Osteoblast (primary cell): ENCODE data around the gene PANK4. TPM values are rescaled to one million over a fixed set of nuclear protein-coding genes. Genes with fewer than 3 reads are reported as not detected.

ENCODE experiments used
- DNase-seq: peaks from one replicate; pipeline ENCODE4 v3.0.0; 2011; ENCODE audit warnings: low spot score, mixed read lengths; ENCODE audit not compliant: insufficient read length; ENCODE audit errors: missing footprints
- H2AFZ ChIP-seq: 2 replicates; pipeline ENCODE4 v1.6.0; 2011; ENCODE audit warnings: mild to moderate bottlenecking, low read length
- H3K27ac ChIP-seq: 2 replicates; pipeline ENCODE4 v1.5.1; 2011; ENCODE audit warnings: mild to moderate bottlenecking, low read depth, low read length, moderate library complexity
- H3K27me3 ChIP-seq: 2 replicates; pipeline ENCODE4 v1.6.0; 2012; ENCODE audit warnings: mild to moderate bottlenecking, control low read depth, inconsistent platforms, low read length, moderate library complexity; ENCODE audit not compliant: insufficient read depth
- H3K36me3 ChIP-seq: 2 replicates; pipeline ENCODE4 v1.5.1; 2011; ENCODE audit warnings: mild to moderate bottlenecking, low read length, control low read depth, moderate library complexity; ENCODE audit not compliant: insufficient read depth
- H3K4me1 ChIP-seq: 2 replicates; pipeline ENCODE4 v1.5.1; 2011; ENCODE audit warnings: mild to moderate bottlenecking, low read length, control low read depth, moderate library complexity; ENCODE audit not compliant: insufficient read depth
- H3K4me2 ChIP-seq: 2 replicates; pipeline ENCODE4 v1.6.0; 2011; ENCODE audit warnings: mild to moderate bottlenecking, low read length; ENCODE audit not compliant: insufficient read depth
- H3K4me3 ChIP-seq: fragments of 200-600 bp; sonication (generic); 3 replicates; pipeline ENCODE4 v1.5.1; 2012; ENCODE audit warnings: mild to moderate bottlenecking, low read length, inconsistent platforms; ENCODE audit not compliant: insufficient read depth
- H3K79me2 ChIP-seq: 2 replicates; pipeline ENCODE4 v1.6.0; 2012; ENCODE audit warnings: mild to moderate bottlenecking, low read length, control low read depth, inconsistent platforms; ENCODE audit not compliant: insufficient read depth
- H3K9me3 ChIP-seq: 2 replicates; pipeline ENCODE4 v1.5.1; 2011; ENCODE audit warnings: low read depth, low read length, control low read depth
- H4K20me1 ChIP-seq: 2 replicates; pipeline ENCODE4 v1.6.0; 2012; ENCODE audit warnings: mild to moderate bottlenecking, low read length, control low read depth; ENCODE audit not compliant: insufficient read depth
- total RNA-seq: library from RNA; depleted of rRNA; stranded (reverse); fragments of >200 nt; gene quantifications from 2 replicates; pipeline ENCODE4 v1.2.3, GENCODE V29; 2012
- TF ChIP-seq, protein P1 (sequence below): IDR thresholded peaks from 2 replicates; pipeline ENCODE4 v1.5.1; 2011; ENCODE audit warnings: mild to moderate bottlenecking, low read depth, low read length, moderate library complexity; ENCODE audit errors: extremely low read depth

Gene PANK4
- total RNA-seq, 1 donor, result 15.2 TPM

DNA sequence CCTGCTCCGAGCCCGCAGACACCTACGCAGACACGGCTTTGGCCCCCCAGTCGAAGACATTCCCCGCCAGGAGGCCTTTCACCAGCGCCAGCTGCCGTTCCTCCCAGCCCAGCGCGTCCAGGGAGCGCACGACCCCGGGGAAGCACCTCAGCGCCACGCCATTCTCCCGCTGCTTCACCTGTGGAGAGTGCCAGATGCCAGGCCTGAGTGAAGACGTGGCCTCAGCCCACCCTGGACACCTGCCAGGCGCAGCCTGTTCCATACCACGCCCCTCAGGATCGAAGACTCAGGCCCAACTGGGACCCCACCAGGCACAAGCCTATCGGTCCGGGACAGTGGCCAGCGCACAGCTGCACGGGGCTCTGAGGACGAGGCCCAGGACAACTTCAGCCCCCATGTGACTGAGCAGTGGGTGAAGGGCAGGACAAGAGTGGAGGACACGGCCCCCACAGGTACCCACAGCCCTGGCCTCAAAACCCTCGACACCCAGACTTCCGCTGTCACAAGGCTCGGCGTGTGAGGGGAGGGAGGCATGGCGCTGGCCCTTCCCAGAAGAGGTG is 13.5 kb downstream of the PANK4 start:
- H3K36me3 ChIP-seq, result peaks cover 39% of the 10 kb centered on the region
- H3K9me3 ChIP-seq, result no peaks in the 10 kb centered on the region
- no peak overlapping the region for H3K4me2 ChIP-seq
- H3K27ac ChIP-seq, result no peak overlapping the region
- H2AFZ ChIP-seq, result no peak overlapping the region
- TF ChIP-seq, protein P1, sequence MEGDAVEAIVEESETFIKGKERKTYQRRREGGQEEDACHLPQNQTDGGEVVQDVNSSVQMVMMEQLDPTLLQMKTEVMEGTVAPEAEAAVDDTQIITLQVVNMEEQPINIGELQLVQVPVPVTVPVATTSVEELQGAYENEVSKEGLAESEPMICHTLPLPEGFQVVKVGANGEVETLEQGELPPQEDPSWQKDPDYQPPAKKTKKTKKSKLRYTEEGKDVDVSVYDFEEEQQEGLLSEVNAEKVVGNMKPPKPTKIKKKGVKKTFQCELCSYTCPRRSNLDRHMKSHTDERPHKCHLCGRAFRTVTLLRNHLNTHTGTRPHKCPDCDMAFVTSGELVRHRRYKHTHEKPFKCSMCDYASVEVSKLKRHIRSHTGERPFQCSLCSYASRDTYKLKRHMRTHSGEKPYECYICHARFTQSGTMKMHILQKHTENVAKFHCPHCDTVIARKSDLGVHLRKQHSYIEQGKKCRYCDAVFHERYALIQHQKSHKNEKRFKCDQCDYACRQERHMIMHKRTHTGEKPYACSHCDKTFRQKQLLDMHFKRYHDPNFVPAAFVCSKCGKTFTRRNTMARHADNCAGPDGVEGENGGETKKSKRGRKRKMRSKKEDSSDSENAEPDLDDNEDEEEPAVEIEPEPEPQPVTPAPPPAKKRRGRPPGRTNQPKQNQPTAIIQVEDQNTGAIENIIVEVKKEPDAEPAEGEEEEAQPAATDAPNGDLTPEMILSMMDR, result no peak
- H3K4me3 ChIP-seq, result no peak overlapping the region
- peaks cover 3% of the 10 kb centered on the region for H4K20me1 ChIP-seq
- no peaks in the 10 kb centered on the region for H3K4me1 ChIP-seq
- DNase-seq, result no peak
- H3K27me3 ChIP-seq, result no peaks in the 10 kb centered on the region
- no peaks in the 10 kb centered on the region for H3K79me2 ChIP-seq

DNA sequence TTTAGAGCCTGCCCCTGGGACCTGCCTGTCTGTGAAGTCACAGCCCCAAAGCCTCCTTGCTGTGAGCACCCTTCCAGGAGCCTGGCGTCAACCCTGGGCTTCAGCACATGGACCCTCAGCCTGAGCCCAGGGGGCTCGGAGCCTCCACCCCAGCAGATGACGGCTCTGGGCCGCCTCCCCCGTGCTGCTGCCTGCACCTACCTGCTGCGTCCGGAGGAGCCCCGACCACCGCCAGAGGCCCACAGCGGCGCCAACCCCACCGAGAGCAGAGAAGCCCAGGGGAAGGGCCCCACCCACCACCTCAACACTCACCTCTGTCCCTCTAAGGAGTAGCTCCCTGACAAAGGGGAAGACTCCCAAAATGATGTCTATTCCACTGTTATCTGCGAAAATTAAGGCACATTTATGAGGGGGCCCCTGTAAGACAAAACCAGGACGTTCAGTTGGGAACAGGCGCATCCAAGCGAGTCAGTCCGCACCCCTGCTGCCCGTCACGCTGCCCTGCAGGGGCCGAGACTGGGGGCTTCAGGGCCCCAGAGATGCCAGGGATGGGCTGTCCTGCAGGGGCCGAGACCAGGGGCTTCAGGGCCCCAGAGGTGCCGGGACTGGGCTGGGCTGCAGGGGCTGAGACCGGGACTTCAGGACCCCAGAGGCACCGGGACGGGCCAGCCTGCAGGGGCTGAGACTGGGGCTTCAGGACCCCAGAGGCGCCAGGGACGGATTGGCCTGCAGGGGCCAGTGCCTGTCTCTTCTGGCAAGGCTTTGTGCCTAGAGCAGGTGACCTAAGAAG is 15.8 kb downstream of the PANK4 start:
- DNase-seq, result no peak
- TF ChIP-seq, protein P1, result no peak
- H3K36me3 ChIP-seq, result peaks cover 31% of the 10 kb centered on the region
- no peak overlapping the region for H3K4me2 ChIP-seq
- H3K79me2 ChIP-seq, result no peaks in the 10 kb centered on the region
- H3K9me3 ChIP-seq, result no peaks in the 10 kb centered on the region
- no peaks in the 10 kb centered on the region for H3K4me1 ChIP-seq
- H3K27ac ChIP-seq, result no peak overlapping the region
- H3K27me3 ChIP-seq, result peaks cover 4% of the 10 kb centered on the region
- peaks cover 8% of the 10 kb centered on the region for H4K20me1 ChIP-seq
- H2AFZ ChIP-seq, result no peak overlapping the region
- H3K4me3 ChIP-seq, result no peak overlapping the region

DNA sequence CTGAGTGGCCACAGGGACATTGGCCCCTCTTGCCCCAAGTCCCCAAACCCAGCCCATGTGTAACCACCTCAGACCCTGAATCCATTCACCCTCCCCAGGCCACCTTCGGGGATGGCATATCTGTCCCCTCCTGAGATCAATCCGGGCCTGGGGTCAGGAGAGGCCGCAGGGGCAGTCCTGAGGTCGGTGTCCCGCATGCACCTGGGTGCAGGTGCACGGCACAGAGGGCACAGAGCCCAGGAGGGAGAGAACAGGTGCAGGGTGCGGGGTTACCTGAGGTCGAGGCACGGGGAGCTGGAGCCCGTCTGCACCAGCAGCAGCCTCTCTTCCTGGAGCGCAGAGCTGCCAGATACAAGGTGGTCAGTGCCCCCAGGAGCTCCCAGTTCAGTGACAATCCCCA is 16.8 kb downstream of the PANK4 start:
- DNase-seq, result no peak
- TF ChIP-seq, protein P1, result no peak
- Histone ChIP-seq H2AFZ (no peak overlapping the region), H3K27ac (no peak overlapping the region), H3K27me3 (peaks cover 14% of the 10 kb centered on the region), H4K20me1 (peaks cover 5% of the 10 kb centered on the region), H3K4me3 (no peak overlapping the region), H3K9me3 (no peaks in the 10 kb centered on the region), H3K4me1 (no peaks in the 10 kb centered on the region), H3K4me2 (no peak overlapping the region), H3K36me3 (peaks cover 28% of the 10 kb centered on the region), H3K79me2 (no peaks in the 10 kb centered on the region)

DNA sequence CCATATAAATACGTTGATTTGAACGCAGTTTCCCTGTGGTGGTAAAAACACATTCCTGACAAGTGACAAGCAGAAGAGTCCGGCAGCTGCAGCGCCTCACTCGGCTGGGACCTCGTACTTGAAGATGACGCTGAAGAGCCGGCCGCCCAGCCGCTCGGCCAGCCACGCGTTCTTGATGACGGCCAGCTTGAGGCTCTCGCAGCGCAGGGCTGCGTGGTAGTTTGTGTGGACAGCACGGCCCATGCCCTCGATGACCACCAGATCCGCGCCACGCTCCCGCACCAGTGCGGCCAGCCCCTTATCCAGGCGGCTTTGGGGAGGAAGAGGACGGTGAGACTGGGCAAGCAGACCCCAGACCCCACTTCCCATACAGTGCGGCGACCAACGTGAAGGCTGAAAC is 17.6 kb downstream of the PANK4 start:
- Histone ChIP-seq H3K36me3 (peaks cover 28% of the 10 kb centered on the region), H3K4me1 (no peaks in the 10 kb centered on the region), H4K20me1 (peaks cover 5% of the 10 kb centered on the region), H3K4me2 (no peak overlapping the region), H3K4me3 (no peak overlapping the region), H2AFZ (no peak overlapping the region), H3K9me3 (no peaks in the 10 kb centered on the region), H3K79me2 (no peaks in the 10 kb centered on the region), H3K27ac (no peak overlapping the region), H3K27me3 (peaks cover 21% of the 10 kb centered on the region)
- TF ChIP-seq, protein P1, result no peak
- DNase-seq, result no peak
